Neural cell (in vitro differentiated cells): Measurements from ENCODE around the gene PARD3B. TPM values are rescaled to one million over a fixed set of nuclear protein-coding genes. Genes with fewer than 3 reads are reported as not detected.

Experiments used
- H2AFZ ChIP-seq: fragments of 200-600, 300-800 bp; sonication (generic), shearing (Covaris generic); 2 replicates; pipeline ENCODE4 v1.6.0; 2014; ENCODE audit warnings: low read depth, mild to moderate bottlenecking, antibody characterized with exemption, low read length, moderate library complexity
- H3F3A ChIP-seq: fragments of 200-600 bp; shearing (Covaris generic); 2 replicates; pipeline ENCODE4 v1.6.1; 2016; ENCODE audit warnings: mild to moderate bottlenecking, moderate library complexity, mixed read lengths, antibody characterized with exemption, low read length; ENCODE audit not compliant: insufficient read depth, poor library complexity, severe bottlenecking
- H3K27ac ChIP-seq: fragments of 200-600, 300-800 bp; sonication (generic), shearing (Covaris generic); 2 replicates; pipeline ENCODE4 v1.5.1; 2014; ENCODE audit warnings: mild to moderate bottlenecking, low read length, moderate library complexity
- H3K27me3 ChIP-seq: fragments of 300-800, 200-600 bp; sonication (generic), shearing (Covaris generic); 2 replicates; pipeline ENCODE4 v1.6.0; 2014; ENCODE audit warnings: mild to moderate bottlenecking, low read depth, low read length, moderate library complexity; ENCODE audit not compliant: insufficient read depth
- H3K36me3 ChIP-seq: fragments of 300-800, 200-600 bp; sonication (generic), shearing (Covaris generic); 2 replicates; pipeline ENCODE4 v1.5.1; 2014; ENCODE audit warnings: mild to moderate bottlenecking, antibody characterized with exemption, low read length, moderate library complexity; ENCODE audit not compliant: insufficient read depth
- H3K4me2 ChIP-seq: fragments of 300-800, 200-600 bp; sonication (generic), shearing (Covaris generic); 2 replicates; pipeline ENCODE4 v1.6.0; 2014; ENCODE audit warnings: mild to moderate bottlenecking, low read length
- H3K4me3 ChIP-seq: fragments of 300-800, 200-600 bp; sonication (generic), shearing (Covaris generic); 2 replicates; pipeline ENCODE4 v1.5.1; 2014; ENCODE audit warnings: mild to moderate bottlenecking, low read length, moderate library complexity
- H3K79me2 ChIP-seq: fragments of 200-600 bp; shearing (Covaris generic); replicated peaks from 2 replicates; pipeline ENCODE4 v1.6.0; 2014; ENCODE audit warnings: mild to moderate bottlenecking, low read length, moderate library complexity; ENCODE audit not compliant: insufficient read depth
- H3K9ac ChIP-seq: fragments of 300-800, 200-600 bp; sonication (generic), shearing (Covaris generic); 2 replicates; pipeline ENCODE4 v1.6.1; 2016; ENCODE audit warnings: mild to moderate bottlenecking, low read length, mixed read lengths
- H3K9me2 ChIP-seq: fragments of 200-600 bp; shearing (Covaris generic); 2 replicates; pipeline ENCODE4 v1.6.1; 2016; ENCODE audit warnings: mild to moderate bottlenecking, low read length, mixed read lengths; ENCODE audit not compliant: insufficient read depth
- H3K9me3 ChIP-seq: fragments of 200-600, 300-800 bp; sonication (generic), shearing (Covaris generic); 2 replicates; pipeline ENCODE4 v1.6.1; 2016; ENCODE audit warnings: mild to moderate bottlenecking, mixed run types, low read length, moderate library complexity, mixed read lengths
- H4K20me1 ChIP-seq: fragments of 200-600 bp; shearing (Covaris generic); 2 replicates; pipeline ENCODE4 v1.6.1; 2016; ENCODE audit warnings: mild to moderate bottlenecking, mixed run types; ENCODE audit not compliant: insufficient read depth
- CTCF ChIP-seq: fragments of 450-650 bp; IDR thresholded peaks from 2 replicates; pipeline ENCODE4 v1.5.1; 2014; ENCODE audit warnings: antibody characterized with exemption, mild to moderate bottlenecking, moderate library complexity; ENCODE audit not compliant: poor library complexity, severe bottlenecking
- EP300 ChIP-seq: fragments of 450-650 bp; conservative IDR thresholded peaks from 2 replicates; pipeline ENCODE4 v1.6.1; 2014; ENCODE audit warnings: antibody characterized with exemption, mild to moderate bottlenecking, moderate library complexity; ENCODE audit not compliant: poor library complexity, severe bottlenecking
- EZH2 ChIP-seq: fragments of 200-600, 300-800 bp; shearing (Covaris generic), sonication (generic); IDR thresholded peaks from 2 replicates; pipeline ENCODE4 v1.6.1; 2014; ENCODE audit warnings: antibody characterized with exemption, low read length, borderline replicate concordance, mild to moderate bottlenecking; ENCODE audit not compliant: insufficient read depth, poor library complexity, severe bottlenecking
- MXI1 ChIP-seq: fragments of 450-650 bp; conservative IDR thresholded peaks from 2 replicates; pipeline ENCODE4 v1.6.1; 2014; ENCODE audit warnings: antibody characterized with exemption, mild to moderate bottlenecking; ENCODE audit not compliant: poor library complexity, severe bottlenecking
- POLR2AphosphoS5 ChIP-seq: IDR thresholded peaks from 2 replicates; pipeline ENCODE4 v1.6.1; 2012
- RAD21 ChIP-seq: fragments of 450-650 bp; conservative IDR thresholded peaks from 2 replicates; pipeline ENCODE4 v1.6.1; 2014; ENCODE audit warnings: antibody characterized with exemption, mild to moderate bottlenecking, moderate library complexity
- REST ChIP-seq: IDR thresholded peaks from 2 replicates; pipeline ENCODE4 v1.6.1; 2012; ENCODE audit warnings: borderline replicate concordance
- SMC3 ChIP-seq: fragments of 450-650 bp; conservative IDR thresholded peaks from 2 replicates; pipeline ENCODE4 v1.6.1; 2014; ENCODE audit warnings: antibody characterized with exemption, mild to moderate bottlenecking, moderate library complexity; ENCODE audit not compliant: poor library complexity
- TAF1 ChIP-seq: IDR thresholded peaks from 2 replicates; pipeline ENCODE4 v1.6.1; 2012; ENCODE audit warnings: low read depth
- polyA plus RNA-seq: library from polyadenylated mRNA; depleted of rRNA; stranded (reverse); fragments of >200 nt; gene quantifications from 2 replicates; pipeline ENCODE4 v1.2.3, GENCODE V29; 2014

Gene PARD3B
- polyA plus RNA-seq, 1 donor from 2014 or later: 0.54 TPM

DNA sequence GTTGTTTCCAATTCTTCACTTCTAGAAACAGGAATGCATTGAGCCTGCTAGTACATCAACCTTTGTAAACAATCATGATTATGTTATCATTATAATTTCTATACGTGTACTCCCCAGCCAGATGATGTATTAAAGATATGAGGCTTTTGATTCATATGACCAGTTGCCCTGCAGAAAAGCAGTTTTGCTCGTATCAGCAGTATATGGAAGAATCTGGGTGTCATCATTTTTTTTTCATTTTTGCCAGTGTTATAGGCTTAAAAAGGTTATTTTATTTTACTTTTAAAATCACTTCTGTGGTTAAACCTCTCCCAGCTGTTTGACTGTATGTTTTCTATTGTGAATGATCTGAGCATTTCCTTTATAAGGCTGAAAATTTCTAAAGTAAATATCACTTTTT lies 665.2 kb downstream of the PARD3B start:
- Histone ChIP-seq H3K9me2 (no peaks in the 10 kb centered on the region), H3K4me2 (no peak overlapping the region), H2AFZ (no peak overlapping the region), H3K4me3 (no peak overlapping the region), H3K79me2 (no peaks in the 10 kb centered on the region), H3F3A (no peaks in the 10 kb centered on the region), H3K36me3 (no peaks in the 10 kb centered on the region), H3K27ac (no peak overlapping the region), H3K9me3 (no peaks in the 10 kb centered on the region), H4K20me1 (no peaks in the 10 kb centered on the region), H3K27me3 (no peaks in the 10 kb centered on the region), H3K9ac (no peak overlapping the region)
- no peak for TF ChIP-seq EZH2
- no peak for TF ChIP-seq TAF1
- no peak for TF ChIP-seq EP300
- TF ChIP-seq RAD21: no peak
- no peak for TF ChIP-seq CTCF
- no peak for TF ChIP-seq REST
- no peak for TF ChIP-seq SMC3
- TF ChIP-seq POLR2AphosphoS5: no peak
- TF ChIP-seq MXI1: no peak

DNA sequence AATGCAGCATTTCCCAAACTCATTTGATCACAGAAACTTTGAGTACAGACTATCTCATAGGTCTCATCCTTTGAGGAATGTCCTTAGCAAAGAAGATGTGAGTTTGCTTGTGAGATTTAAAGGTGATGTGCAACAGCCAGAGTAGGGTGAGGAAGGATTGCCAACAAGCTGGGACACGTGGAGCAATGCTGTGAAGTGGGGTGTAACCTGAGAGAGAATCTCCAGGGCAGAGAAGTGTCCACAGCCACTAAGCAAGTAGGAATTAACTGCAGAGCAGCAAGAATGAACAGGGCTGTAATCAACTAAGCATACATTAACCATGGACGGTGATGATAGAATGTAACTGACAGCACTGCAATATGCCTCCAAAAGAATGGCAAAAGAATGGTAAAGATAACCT lies 667.1 kb downstream of the PARD3B start:
- H3K27ac ChIP-seq: no peak overlapping the region
- H3F3A ChIP-seq: no peaks in the 10 kb centered on the region
- H3K9me2 ChIP-seq: no peaks in the 10 kb centered on the region
- no peak overlapping the region for H2AFZ ChIP-seq
- H3K4me3 ChIP-seq: no peak overlapping the region
- no peak for TF ChIP-seq REST
- no peak for TF ChIP-seq POLR2AphosphoS5
- no peak for TF ChIP-seq TAF1
- no peak for TF ChIP-seq MXI1
- H3K4me2 ChIP-seq: no peak overlapping the region
- H3K27me3 ChIP-seq: no peaks in the 10 kb centered on the region
- no peak overlapping the region for H3K9ac ChIP-seq
- H3K79me2 ChIP-seq: no peaks in the 10 kb centered on the region
- no peaks in the 10 kb centered on the region for H4K20me1 ChIP-seq
- H3K9me3 ChIP-seq: no peaks in the 10 kb centered on the region
- H3K36me3 ChIP-seq: no peaks in the 10 kb centered on the region
